ENCODE data around the gene PPRC1. TPM values are rescaled to one million over a fixed set of nuclear protein-coding genes. Genes with fewer than 3 reads are reported as not detected.

Gene PPRC1
- total RNA-seq, 1 experiment from 2014 or later: 79.4 TPM

DNA sequence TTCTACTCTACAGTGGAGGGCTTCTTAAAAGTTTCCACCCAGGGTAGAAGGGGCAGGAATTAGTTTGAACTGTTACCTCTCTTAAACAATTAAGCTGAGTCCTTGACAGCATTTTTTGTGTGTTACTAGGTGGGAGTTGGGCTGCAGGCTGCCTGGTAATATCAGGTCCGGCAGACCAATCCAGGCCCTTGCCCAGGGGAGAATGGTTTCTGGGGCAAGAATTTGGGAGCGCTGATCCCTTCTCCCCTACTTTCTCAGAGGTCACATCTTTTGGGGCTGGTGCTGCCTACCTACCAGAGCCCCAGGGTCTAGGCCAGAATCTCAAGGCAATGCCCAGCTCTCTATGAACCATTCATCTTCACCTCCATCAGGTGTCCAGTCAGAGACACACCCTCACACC lies 1.6 kb downstream of the PPRC1 start (continued):
- TF ChIP-seq, protein P1, sequence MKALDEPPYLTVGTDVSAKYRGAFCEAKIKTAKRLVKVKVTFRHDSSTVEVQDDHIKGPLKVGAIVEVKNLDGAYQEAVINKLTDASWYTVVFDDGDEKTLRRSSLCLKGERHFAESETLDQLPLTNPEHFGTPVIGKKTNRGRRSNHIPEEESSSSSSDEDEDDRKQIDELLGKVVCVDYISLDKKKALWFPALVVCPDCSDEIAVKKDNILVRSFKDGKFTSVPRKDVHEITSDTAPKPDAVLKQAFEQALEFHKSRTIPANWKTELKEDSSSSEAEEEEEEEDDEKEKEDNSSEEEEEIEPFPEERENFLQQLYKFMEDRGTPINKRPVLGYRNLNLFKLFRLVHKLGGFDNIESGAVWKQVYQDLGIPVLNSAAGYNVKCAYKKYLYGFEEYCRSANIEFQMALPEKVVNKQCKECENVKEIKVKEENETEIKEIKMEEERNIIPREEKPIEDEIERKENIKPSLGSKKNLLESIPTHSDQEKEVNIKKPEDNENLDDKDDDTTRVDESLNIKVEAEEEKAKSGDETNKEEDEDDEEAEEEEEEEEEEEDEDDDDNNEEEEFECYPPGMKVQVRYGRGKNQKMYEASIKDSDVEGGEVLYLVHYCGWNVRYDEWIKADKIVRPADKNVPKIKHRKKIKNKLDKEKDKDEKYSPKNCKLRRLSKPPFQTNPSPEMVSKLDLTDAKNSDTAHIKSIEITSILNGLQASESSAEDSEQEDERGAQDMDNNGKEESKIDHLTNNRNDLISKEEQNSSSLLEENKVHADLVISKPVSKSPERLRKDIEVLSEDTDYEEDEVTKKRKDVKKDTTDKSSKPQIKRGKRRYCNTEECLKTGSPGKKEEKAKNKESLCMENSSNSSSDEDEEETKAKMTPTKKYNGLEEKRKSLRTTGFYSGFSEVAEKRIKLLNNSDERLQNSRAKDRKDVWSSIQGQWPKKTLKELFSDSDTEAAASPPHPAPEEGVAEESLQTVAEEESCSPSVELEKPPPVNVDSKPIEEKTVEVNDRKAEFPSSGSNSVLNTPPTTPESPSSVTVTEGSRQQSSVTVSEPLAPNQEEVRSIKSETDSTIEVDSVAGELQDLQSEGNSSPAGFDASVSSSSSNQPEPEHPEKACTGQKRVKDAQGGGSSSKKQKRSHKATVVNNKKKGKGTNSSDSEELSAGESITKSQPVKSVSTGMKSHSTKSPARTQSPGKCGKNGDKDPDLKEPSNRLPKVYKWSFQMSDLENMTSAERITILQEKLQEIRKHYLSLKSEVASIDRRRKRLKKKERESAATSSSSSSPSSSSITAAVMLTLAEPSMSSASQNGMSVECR (CRISPR knock-in tag; IDR thresholded peaks at IDR 0.05; ENCODE audit: borderline replicate concordance): no peak
- no peak for TF ChIP-seq CREM (CRISPR knock-in tag; IDR thresholded peaks at IDR 0.05)
- TF ChIP-seq CREB1 (CRISPR knock-in tag; IDR thresholded peaks at IDR 0.05): no peak
- TF ChIP-seq RORB (CRISPR knock-in tag; IDR thresholded peaks at IDR 0.05): no peak
- no peak for TF ChIP-seq SP1 (CRISPR knock-in tag; conservative IDR thresholded peaks at IDR 0.05)
- TF ChIP-seq IRF2 (CRISPR knock-in tag; IDR thresholded peaks at IDR 0.05; ENCODE audit: borderline replicate concordance, low read depth): no peak
- TF ChIP-seq NR3C1 (CRISPR knock-in tag; conservative IDR thresholded peaks at IDR 0.05; ENCODE audit: low read depth): no peak
- no peak for TF ChIP-seq SMAD3 (CRISPR knock-in tag; IDR thresholded peaks at IDR 0.05; ENCODE audit: borderline replicate concordance)
- TF ChIP-seq, protein P2, sequence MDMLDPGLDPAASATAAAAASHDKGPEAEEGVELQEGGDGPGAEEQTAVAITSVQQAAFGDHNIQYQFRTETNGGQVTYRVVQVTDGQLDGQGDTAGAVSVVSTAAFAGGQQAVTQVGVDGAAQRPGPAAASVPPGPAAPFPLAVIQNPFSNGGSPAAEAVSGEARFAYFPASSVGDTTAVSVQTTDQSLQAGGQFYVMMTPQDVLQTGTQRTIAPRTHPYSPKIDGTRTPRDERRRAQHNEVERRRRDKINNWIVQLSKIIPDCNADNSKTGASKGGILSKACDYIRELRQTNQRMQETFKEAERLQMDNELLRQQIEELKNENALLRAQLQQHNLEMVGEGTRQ (CRISPR knock-in tag; IDR thresholded peaks at IDR 0.05): no peak

DNA sequence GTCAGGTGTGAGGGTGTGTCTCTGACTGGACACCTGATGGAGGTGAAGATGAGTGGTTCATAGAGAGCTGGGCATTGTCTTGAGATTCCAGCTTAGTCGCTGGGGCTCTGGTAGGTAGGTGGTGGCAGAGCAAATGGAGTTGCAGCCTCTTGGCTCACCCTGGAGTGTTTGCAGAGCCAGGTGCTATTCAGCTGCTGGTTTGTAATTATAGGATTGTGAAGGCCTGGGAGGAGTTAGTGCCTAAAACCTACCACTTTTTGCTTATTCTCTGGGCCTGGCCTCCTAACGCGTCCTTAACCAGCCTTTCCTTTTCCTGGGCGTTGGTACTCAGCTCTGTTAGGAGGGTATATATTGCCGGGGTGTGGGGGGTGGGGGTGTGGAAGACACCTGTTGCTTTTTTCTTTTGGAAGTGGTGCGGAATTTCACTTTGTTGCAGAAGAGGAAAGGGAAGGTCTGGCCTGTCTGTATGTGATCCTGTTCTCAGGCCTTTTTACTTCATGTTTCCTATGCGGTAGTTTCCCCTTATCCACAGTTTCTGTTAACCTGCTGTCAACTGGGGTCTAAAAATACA lies 3.2 kb downstream of the PPRC1 start:
- TF ChIP-seq TEAD1 (CRISPR knock-in tag; IDR thresholded peaks at IDR 0.05) (no peak), ZBTB21 (CRISPR knock-in tag; IDR thresholded peaks at IDR 0.05; ENCODE audit: borderline replicate concordance) (no peak)
- TF ChIP-seq, protein P3, sequence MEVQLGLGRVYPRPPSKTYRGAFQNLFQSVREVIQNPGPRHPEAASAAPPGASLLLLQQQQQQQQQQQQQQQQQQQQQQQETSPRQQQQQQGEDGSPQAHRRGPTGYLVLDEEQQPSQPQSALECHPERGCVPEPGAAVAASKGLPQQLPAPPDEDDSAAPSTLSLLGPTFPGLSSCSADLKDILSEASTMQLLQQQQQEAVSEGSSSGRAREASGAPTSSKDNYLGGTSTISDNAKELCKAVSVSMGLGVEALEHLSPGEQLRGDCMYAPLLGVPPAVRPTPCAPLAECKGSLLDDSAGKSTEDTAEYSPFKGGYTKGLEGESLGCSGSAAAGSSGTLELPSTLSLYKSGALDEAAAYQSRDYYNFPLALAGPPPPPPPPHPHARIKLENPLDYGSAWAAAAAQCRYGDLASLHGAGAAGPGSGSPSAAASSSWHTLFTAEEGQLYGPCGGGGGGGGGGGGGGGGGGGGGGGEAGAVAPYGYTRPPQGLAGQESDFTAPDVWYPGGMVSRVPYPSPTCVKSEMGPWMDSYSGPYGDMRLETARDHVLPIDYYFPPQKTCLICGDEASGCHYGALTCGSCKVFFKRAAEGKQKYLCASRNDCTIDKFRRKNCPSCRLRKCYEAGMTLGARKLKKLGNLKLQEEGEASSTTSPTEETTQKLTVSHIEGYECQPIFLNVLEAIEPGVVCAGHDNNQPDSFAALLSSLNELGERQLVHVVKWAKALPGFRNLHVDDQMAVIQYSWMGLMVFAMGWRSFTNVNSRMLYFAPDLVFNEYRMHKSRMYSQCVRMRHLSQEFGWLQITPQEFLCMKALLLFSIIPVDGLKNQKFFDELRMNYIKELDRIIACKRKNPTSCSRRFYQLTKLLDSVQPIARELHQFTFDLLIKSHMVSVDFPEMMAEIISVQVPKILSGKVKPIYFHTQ (CRISPR knock-in tag; IDR thresholded peaks at IDR 0.05): no peak
- TF ChIP-seq, protein P4, sequence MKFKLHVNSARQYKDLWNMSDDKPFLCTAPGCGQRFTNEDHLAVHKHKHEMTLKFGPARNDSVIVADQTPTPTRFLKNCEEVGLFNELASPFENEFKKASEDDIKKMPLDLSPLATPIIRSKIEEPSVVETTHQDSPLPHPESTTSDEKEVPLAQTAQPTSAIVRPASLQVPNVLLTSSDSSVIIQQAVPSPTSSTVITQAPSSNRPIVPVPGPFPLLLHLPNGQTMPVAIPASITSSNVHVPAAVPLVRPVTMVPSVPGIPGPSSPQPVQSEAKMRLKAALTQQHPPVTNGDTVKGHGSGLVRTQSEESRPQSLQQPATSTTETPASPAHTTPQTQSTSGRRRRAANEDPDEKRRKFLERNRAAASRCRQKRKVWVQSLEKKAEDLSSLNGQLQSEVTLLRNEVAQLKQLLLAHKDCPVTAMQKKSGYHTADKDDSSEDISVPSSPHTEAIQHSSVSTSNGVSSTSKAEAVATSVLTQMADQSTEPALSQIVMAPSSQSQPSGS (CRISPR knock-in tag; IDR thresholded peaks at IDR 0.05; ENCODE audit: borderline replicate concordance, low read depth): no peak
- TF ChIP-seq, protein P5, sequence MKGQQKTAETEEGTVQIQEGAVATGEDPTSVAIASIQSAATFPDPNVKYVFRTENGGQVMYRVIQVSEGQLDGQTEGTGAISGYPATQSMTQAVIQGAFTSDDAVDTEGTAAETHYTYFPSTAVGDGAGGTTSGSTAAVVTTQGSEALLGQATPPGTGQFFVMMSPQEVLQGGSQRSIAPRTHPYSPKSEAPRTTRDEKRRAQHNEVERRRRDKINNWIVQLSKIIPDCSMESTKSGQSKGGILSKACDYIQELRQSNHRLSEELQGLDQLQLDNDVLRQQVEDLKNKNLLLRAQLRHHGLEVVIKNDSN (CRISPR knock-in tag; IDR thresholded peaks at IDR 0.05): no peak
- ChIA-PET CTCF (interaction anchor here (1.1 to 1.6 kb wide), 2 partner anchors 16 to 34 kb away, joined by 3 to 8 read pairs; partner anchors contain the start of gene NOLC1), POLR2A (interaction anchor here (1.0 kb wide), 1 partner anchor 16 kb away, joined by 3 read pairs; the partner anchor contains the start of gene NOLC1)
- Mint-ChIP-seq H3K4me3 (peak overlapping the region; percentile 18), H3K4me1 (peaks cover 22% of the 10 kb centered on the region), H3K27me3 (ENCODE audit: low read depth) (no peaks in the 10 kb centered on the region), H3K9me3 (no peaks in the 10 kb centered on the region), H3K36me3 (peaks cover 42% of the 10 kb centered on the region), H3K27ac (peak overlapping the region; percentile 88)
- DNase-seq (ENCODE audit: low spot score): no peak
- ATAC-seq: no peak

Measured in WTC11 (cell line).